Colonic mucosa (tissue), 4 donors: Measurements from ENCODE around the gene LRP4. TPM values are rescaled to one million over a fixed set of nuclear protein-coding genes. Genes with fewer than 3 reads are reported as not detected.

ENCODE experiments used
- DNase-seq: peaks from one replicate; pipeline ENCODE4 v3.0.0-alpha.2; 2020
- H3K27ac ChIP-seq: fragments of 200-600 bp; one replicate; pipeline ENCODE4 v1.8.0; 2021
- H3K27me3 ChIP-seq: fragments of 200-600 bp; one replicate; pipeline ENCODE4 v1.8.0; 2021
- H3K36me3 ChIP-seq: fragments of 200-600 bp; one replicate; pipeline ENCODE4 v1.8.0; 2021
- H3K4me1 ChIP-seq: fragments of 200-600 bp; one replicate; pipeline ENCODE4 v1.8.0; 2021; ENCODE audit warnings: mild to moderate bottlenecking
- H3K4me3 ChIP-seq: fragments of 200-600 bp; one replicate; pipeline ENCODE4 v1.8.0; 2021
- H3K9ac ChIP-seq, 2 donors: one replicate each; pipeline ENCODE4 v1.7.0; 2013; ENCODE audit warnings: control low read depth in 2 of 2, low read depth in 2 of 2, low read length in 2 of 2
- H3K9me3 ChIP-seq: fragments of 200-600 bp; one replicate; pipeline ENCODE4 v1.8.0; 2021
- CTCF ChIP-seq: fragments of 200-600 bp; IDR thresholded peaks from one replicate; pipeline ENCODE4 v1.8.0; 2022; ENCODE audit warnings: antibody characterized with exemption, mild to moderate bottlenecking
- intact Hi-C: fragments of 100-400 bp; cut with DNase I; formaldehyde crosslinking; loops from one replicate; pipeline ENCODE4 v1.14.1; 2022
- total RNA-seq, 2 donors: library from RNA; stranded (reverse); fragmentation: NEBNext Ultra II Directional in 1 of 2; extraction: Animal tissue kit (Norgen Biotek cat#: 25700) in 1 of 2; gene quantifications; one replicate each; pipeline ENCODE4 v1.2.1, GENCODE V29; 2021
- donor health status: healthy.
- donor health status: DM: no; HTN: no; CAD: no.
- donor health status: DM: no; HTN: no; CAD: no.

LRP4 gene
- total RNA-seq, 2 donors from 2014 or later, result 23.6 to 62.6 TPM

- H3K9ac ChIP-seq, result no peak overlapping the region
- no peak overlapping the region for H3K27ac ChIP-seq
These were observed 85.7 kb downstream of the LRP4 start for GRCh38 chr11:46832511-46833214.

GRCh38 chr11:46827995-46828394, 90.4 kb downstream of the LRP4 start:
- intact Hi-C loops, result loop anchor here (1.0 kb wide), 1 partner anchor 18 kb away; the partner anchor contains the start of gene CKAP5
- H3K27me3 ChIP-seq, result no peaks in the 10 kb centered on the region
- H3K9me3 ChIP-seq, result no peaks in the 10 kb centered on the region
- H3K36me3 ChIP-seq, result no peaks in the 10 kb centered on the region
- peaks cover 3% of the 10 kb centered on the region for H3K4me1 ChIP-seq
- no peak for DNase-seq
- no peak overlapping the region for H3K27ac ChIP-seq
- no peak overlapping the region for H3K9ac ChIP-seq
- TF ChIP-seq CTCF, result no peak
- no peak overlapping the region for H3K4me3 ChIP-seq

More at GRCh38 chr11:46832511-46833214, 85.7 kb downstream of the LRP4 start:
- peaks cover 3% of the 10 kb centered on the region for H3K4me1 ChIP-seq
- no peak overlapping the region for H3K4me3 ChIP-seq
- H3K9me3 ChIP-seq, result no peaks in the 10 kb centered on the region
- no peaks in the 10 kb centered on the region for H3K27me3 ChIP-seq
- intact Hi-C loops, result no loop called here
- no peaks in the 10 kb centered on the region for H3K36me3 ChIP-seq
- TF ChIP-seq CTCF, result no peak
- DNase-seq, result no peak

- Histone ChIP-seq H3K9ac (peak overlapping the region in 1 of 2 donors; percentile 77), H3K9me3 (no peaks in the 10 kb centered on the region), H3K4me3 (peak overlapping the region; percentile 51), H3K27me3 (no peaks in the 10 kb centered on the region), H3K4me1 (peaks cover 3% of the 10 kb centered on the region), H3K36me3 (no peaks in the 10 kb centered on the region), H3K27ac (peak overlapping the region; percentile 21)
- intact Hi-C loops, result loop anchor here (1.0 kb wide), 1 partner anchor 20 kb away; the partner anchor contains the start of gene CKAP5
- peak; percentile 83 for DNase-seq
- no peak for TF ChIP-seq CTCF
These were observed 91.9 kb downstream of the LRP4 start for GRCh38 chr11:46826310-46827044.

- Histone ChIP-seq H3K36me3 (no peaks in the 10 kb centered on the region), H3K27me3 (no peaks in the 10 kb centered on the region)
- no peak for DNase-seq
These were observed 109.4 kb downstream of the LRP4 start for GRCh38 chr11:46808799-46809431.

More at GRCh38 chr11:46808799-46809431, 109.4 kb downstream of the LRP4 start:
- no peak overlapping the region for H3K9ac ChIP-seq
- H3K4me1 ChIP-seq, result no peaks in the 10 kb centered on the region
- H3K9me3 ChIP-seq, result no peaks in the 10 kb centered on the region
- H3K4me3 ChIP-seq, result no peak overlapping the region
- TF ChIP-seq CTCF, result peak; percentile 26
- H3K27ac ChIP-seq, result no peak overlapping the region
- intact Hi-C loops, result no loop called here

Other genes with a start within 250 kb of the LRP4 start
- 10 to 100 TPM; 68.3 to 81.7 TPM for gene ARHGAP1, start 217.9 kb downstream of the LRP4 start, total RNA-seq
- 10 to 100 TPM; 11.7 to 15.5 TPM for gene ZNF408, start 217.5 kb downstream of the LRP4 start, total RNA-seq
- 1 to 10 TPM in 1 of 2 donors, not detected in 1; 1.2 TPM for gene F2, start 199.3 kb downstream of the LRP4 start, total RNA-seq
- 100 to 1,000 TPM in 1 of 2 donors, 10 to 100 TPM in 1; 71.2 to 105 TPM for gene CKAP5, start 72.3 kb downstream of the LRP4 start, total RNA-seq
- gene CSTPP1, start 18.2 kb upstream of the LRP4 start, total RNA-seq, result 10 to 100 TPM; 35.8 to 63.6 TPM